HFFc6 (cell line): ENCODE results near the gene MAST3. TPM values are rescaled to one million over a fixed set of nuclear protein-coding genes. Genes with fewer than 3 reads are reported as not detected.
"Not testable (repeated sequence)": the region's sequence is repeated elsewhere in the genome, so short reads cannot be mapped to it uniquely, and the experiment has no call there.

Experiments
- DNase-seq: peaks from one replicate; pipeline ENCODE4 v3.0.0-alpha.2; 2018
- H3K27ac Mint-ChIP-seq: 2 replicates; pipeline ENCODE4 v1.8.0; 2020; ENCODE audit warnings: mild to moderate bottlenecking, mixed read lengths
- H3K27me3 Mint-ChIP-seq: 2 replicates; pipeline ENCODE4 v1.8.0; 2021; ENCODE audit warnings: mild to moderate bottlenecking, moderate library complexity, mixed read lengths; ENCODE audit not compliant: insufficient read depth
- H3K36me3 Mint-ChIP-seq: 2 replicates; pipeline ENCODE4 v1.8.0; 2021; ENCODE audit warnings: low read depth, mixed read lengths
- H3K4me1 Mint-ChIP-seq: 2 replicates; pipeline ENCODE4 v1.8.0; 2020; ENCODE audit warnings: low read depth, mixed read lengths
- H3K4me3 Mint-ChIP-seq: 2 replicates; pipeline ENCODE4 v1.8.0; 2020; ENCODE audit warnings: mild to moderate bottlenecking, moderate library complexity, mixed read lengths
- H3K9me3 Mint-ChIP-seq: 2 replicates; pipeline ENCODE4 v1.8.0; 2020; ENCODE audit warnings: mild to moderate bottlenecking, mixed read lengths
- CTCF ChIP-seq: fragments of 200-600 bp; sonication (generic); IDR thresholded peaks from 2 replicates; pipeline ENCODE4 v1.5.0; 2021; ENCODE audit warnings: antibody characterized with exemption, mild to moderate bottlenecking
- total RNA-seq, 6 experiments: library from RNA; stranded (reverse); fragmentation: NEBNext Ultra II Directional; extraction: Animal tissue kit (Norgen Biotek cat#: 25700); gene quantifications; 2 replicates in 1 of 6; 3 replicates in 5 of 6; pipeline ENCODE4 v1.2.3, GENCODE V29; 2021

The MAST3 gene
- total RNA-seq, 6 experiments from 2014 or later = 12.2 to 17.4 (median 13.2) TPM

- H3K4me3 Mint-ChIP-seq = peak within 1 kb of the TSS; percentile 74
- no peaks in the 10 kb centered on the region for H3K9me3 Mint-ChIP-seq
- H3K36me3 Mint-ChIP-seq = no peaks in the 10 kb centered on the region
- peaks cover 18% of the 10 kb centered on the region for H3K27me3 Mint-ChIP-seq
- H3K4me1 Mint-ChIP-seq = peaks cover 13% of the 10 kb centered on the region
- no peak for DNase-seq
- peak within 1 kb of the TSS; percentile 40; the same call in 1 of the 2 replicates for H3K27ac Mint-ChIP-seq
- no peak for TF ChIP-seq CTCF
Measured at GRCh38 chr19:18086590-18087138, 10.9 kb upstream of the MAST3 start, which contains the start of gene IL12RB1. Gene IL12RB1 (minus strand): TSS chr19:18086934. CDS start chr19:18086823, 111 bp downstream.

GRCh38 chr19:18089096-18089541, 8.5 kb upstream of the MAST3 start:
- DNase-seq, H3K4me3 Mint-ChIP-seq, H3K36me3 Mint-ChIP-seq, H3K27me3 Mint-ChIP-seq, H3K27ac Mint-ChIP-seq, H3K9me3 Mint-ChIP-seq: not testable (repeated sequence)
- H3K4me1 Mint-ChIP-seq = peaks cover 20% of the 10 kb centered on the region

GRCh38 chr19:18089726-18090125, 7.9 kb upstream of the MAST3 start:
- DNase-seq = no peak
- H3K9me3 Mint-ChIP-seq = no peaks in the 10 kb centered on the region
- no peak for TF ChIP-seq CTCF
- peaks cover 20% of the 10 kb centered on the region for H3K4me1 Mint-ChIP-seq
- H3K4me3 Mint-ChIP-seq = no peak overlapping the region
- peaks cover 5% of the 10 kb centered on the region for H3K27me3 Mint-ChIP-seq
- H3K36me3 Mint-ChIP-seq = no peaks in the 10 kb centered on the region
- no peak overlapping the region for H3K27ac Mint-ChIP-seq

GRCh38 chr19:18090545-18091216, 6.9 kb upstream of the MAST3 start:
- H3K36me3 Mint-ChIP-seq = no peaks in the 10 kb centered on the region
- DNase-seq = no peak
- H3K27ac Mint-ChIP-seq = no peak overlapping the region
- H3K9me3 Mint-ChIP-seq = no peaks in the 10 kb centered on the region
- H3K4me3 Mint-ChIP-seq = no peak overlapping the region
- peaks cover 7% of the 10 kb centered on the region; the same call in 1 of the 2 replicates for H3K27me3 Mint-ChIP-seq
- peaks cover 20% of the 10 kb centered on the region for H3K4me1 Mint-ChIP-seq
- TF ChIP-seq CTCF = no peak

GRCh38 chr19:18091217-18091608, 6.4 kb upstream of the MAST3 start:
- DNase-seq = no peak
- TF ChIP-seq CTCF = no peak
- Mint-ChIP-seq H3K36me3 (no peaks in the 10 kb centered on the region), H3K4me3 (no peak overlapping the region), H3K27ac (0 out of 2 replicates have a peak overlapping the region, but pooled peaks have one; percentile 11), H3K27me3 (peaks cover 7% of the 10 kb centered on the region; the same call in 1 of the 2 replicates), H3K4me1 (peaks cover 20% of the 10 kb centered on the region), H3K9me3 (no peaks in the 10 kb centered on the region)
